Right lobe of liver (tissue), 6 donors: ENCODE results near the gene IL1RAP. TPM values are rescaled to one million over a fixed set of nuclear protein-coding genes. Genes with fewer than 3 reads are reported as not detected.
A peak's percentile ranks its signal among the peaks of the same experiment; 100 is the strongest.

Experiments
- ATAC-seq, 4 donors: fragments of 200-7000 bp; cut with Tn5 transposase; one replicate each; pipeline ENCODE4 v1.9.1; 2020; ENCODE audit warnings: mild to moderate bottlenecking in 4 of 4, moderate library complexity in 4 of 4
- DNase-seq, 3 donors: peaks; one replicate each; pipeline ENCODE4 v3.0.0-alpha.2; 2020
- H3K27ac ChIP-seq, 3 donors: fragments of 200-600 bp; one replicate each; pipeline ENCODE4 v1.8.0; 2022
- H3K27me3 ChIP-seq, 2 donors: fragments of 200-600 bp; one replicate each; pipeline ENCODE4 v1.8.0; 2022
- H3K36me3 ChIP-seq, 4 donors: fragments of 200-600 bp; sonication (generic) in 1 of 4; one replicate each; pipeline versions ENCODE4 v1.5.1 to v1.8.0; 2017 to 2022; ENCODE audit warnings: control low read depth in 1 of 4
- H3K4me1 ChIP-seq, 4 donors: fragments of 200-600 bp; sonication (generic) in 1 of 4; one replicate each; pipeline versions ENCODE4 v1.5.1 to v1.8.0; 2017 to 2022; ENCODE audit warnings: control low read depth in 1 of 4
- H3K4me3 ChIP-seq, 3 donors: fragments of 200-600 bp; one replicate each; pipeline ENCODE4 v1.8.0; 2022
- H3K9me3 ChIP-seq, 4 donors: fragments of 200-600 bp; sonication (generic) in 1 of 4; one replicate each; pipeline versions ENCODE4 v1.5.1 to v1.8.0; 2017 to 2022; ENCODE audit warnings: control low read depth in 1 of 4
- POLR2A ChIP-seq: fragments of 450-650 bp; IDR thresholded peaks from one replicate; pipeline ENCODE4 v1.6.1; 2017; ENCODE audit warnings: antibody characterized with exemption, mild to moderate bottlenecking
- WGBS: methylation state at CpG from one replicate; pipeline ENCODE4 v1.1.6; 2018; ENCODE audit warnings: low coverage, low lambda C conversion rate; ENCODE audit not compliant: insufficient coverage; ENCODE audit errors: missing lambda C conversion rate; 5-methylcytosine and 5-hydroxymethylcytosine counted together
- intact Hi-C, 2 donors: fragments of 100-400 bp; cut with DNase I; formaldehyde crosslinking; loops; one replicate each; pipeline versions ENCODE4 v1.11.2 to v1.14.1; 2022
- total RNA-seq, 6 experiments: library from RNA; depleted of rRNA in 2 of 6; stranded (reverse); fragments of >200 nt in 2 of 6; fragmentation: NEBNext Ultra II Directional in 3 of 6; extraction: Animal tissue kit (Norgen Biotek cat#: 25700) in 3 of 6; gene quantifications; one replicate each; pipeline versions ENCODE4 v1.1.0 to v1.2.4, GENCODE V29; 2016 to 2023
- TF ChIP-seq, protein P1 (sequence below), 4 donors: fragments of 200-600 bp in 3 of 4; fragments of 450-650 bp in 1 of 4; IDR thresholded peaks; one replicate each; pipeline versions ENCODE4 v1.5.1 to v1.8.0; 2016 to 2022; ENCODE audit warnings: antibody characterized with exemption in 4 of 4, mild to moderate bottlenecking in 2 of 4
- donor health status: DM: no; HTN: yes; CAD: no.
- donor health status: DM: no; HTN: no; CAD: no.
- donor health status: DM: no; HTN: no; CAD: no.
- donor health status: DM: no; HTN: yes; CAD: no.
- donor health status: DM: no; HTN: yes; CAD: no.

IL1RAP gene
- total RNA-seq, 6 experiments from 2014 or later: 44.6 to 142 (median 60.5) TPM

DNA sequence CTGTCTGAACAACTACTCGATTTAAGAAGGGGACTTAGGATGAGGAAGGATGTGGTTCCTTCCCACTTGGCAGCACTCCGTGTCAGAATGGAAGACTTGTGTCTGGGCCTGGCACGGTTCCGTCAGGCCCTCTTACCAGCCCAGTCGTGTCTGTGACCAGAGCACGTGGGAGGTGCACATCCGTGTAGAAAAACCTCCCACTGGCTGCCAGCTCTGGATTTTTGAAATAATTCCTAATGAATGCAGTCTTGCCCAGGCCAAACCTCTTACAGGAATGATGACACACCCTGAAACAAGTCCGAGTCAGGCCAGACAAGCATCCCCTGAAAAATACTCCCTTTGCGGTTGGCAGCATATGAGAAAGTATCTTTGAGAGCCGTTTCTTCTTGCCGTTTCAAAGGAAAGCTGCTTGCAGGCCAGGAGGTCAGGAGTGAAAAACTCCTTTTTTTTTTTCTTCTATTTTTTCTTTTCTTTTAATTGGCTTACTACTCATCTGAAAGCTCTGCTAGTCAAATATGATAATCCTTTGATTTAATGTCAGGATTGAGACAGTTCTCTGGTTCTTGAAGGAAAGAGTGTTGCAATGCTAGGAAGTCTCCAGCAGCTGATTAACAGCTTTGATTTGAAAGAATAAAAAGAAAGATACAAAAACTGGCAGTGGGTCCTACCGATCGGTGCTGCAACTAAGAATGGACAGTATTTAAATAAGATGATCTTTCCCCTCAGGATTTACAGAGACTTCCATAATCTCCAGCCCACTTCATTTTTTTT, 19.8 kb downstream of the IL1RAP start:
- intact Hi-C loops: no loop called here
- H3K27ac ChIP-seq: peak overlapping the region in 2 of 3 donors; percentile 15 to 52
- no peak overlapping the region for H3K4me3 ChIP-seq
- H3K9me3 ChIP-seq: no peaks in the 10 kb centered on the region
- WGBS: 54% methylated on average over 7 of the region's 13 CpGs
- peaks cover 0 to 32% (median 3%) of the 10 kb centered on the region in 4 donors for H3K4me1 ChIP-seq
- H3K36me3 ChIP-seq: peaks cover 0 to under 1% (median 0%) of the 10 kb centered on the region in 4 donors
- ATAC-seq: peak; percentile 50 to 58 (median 52)
- DNase-seq: peak in 2 of 3 donors; percentile 33 to 58
- H3K27me3 ChIP-seq: no peaks in the 10 kb centered on the region
- TF ChIP-seq, protein P1, sequence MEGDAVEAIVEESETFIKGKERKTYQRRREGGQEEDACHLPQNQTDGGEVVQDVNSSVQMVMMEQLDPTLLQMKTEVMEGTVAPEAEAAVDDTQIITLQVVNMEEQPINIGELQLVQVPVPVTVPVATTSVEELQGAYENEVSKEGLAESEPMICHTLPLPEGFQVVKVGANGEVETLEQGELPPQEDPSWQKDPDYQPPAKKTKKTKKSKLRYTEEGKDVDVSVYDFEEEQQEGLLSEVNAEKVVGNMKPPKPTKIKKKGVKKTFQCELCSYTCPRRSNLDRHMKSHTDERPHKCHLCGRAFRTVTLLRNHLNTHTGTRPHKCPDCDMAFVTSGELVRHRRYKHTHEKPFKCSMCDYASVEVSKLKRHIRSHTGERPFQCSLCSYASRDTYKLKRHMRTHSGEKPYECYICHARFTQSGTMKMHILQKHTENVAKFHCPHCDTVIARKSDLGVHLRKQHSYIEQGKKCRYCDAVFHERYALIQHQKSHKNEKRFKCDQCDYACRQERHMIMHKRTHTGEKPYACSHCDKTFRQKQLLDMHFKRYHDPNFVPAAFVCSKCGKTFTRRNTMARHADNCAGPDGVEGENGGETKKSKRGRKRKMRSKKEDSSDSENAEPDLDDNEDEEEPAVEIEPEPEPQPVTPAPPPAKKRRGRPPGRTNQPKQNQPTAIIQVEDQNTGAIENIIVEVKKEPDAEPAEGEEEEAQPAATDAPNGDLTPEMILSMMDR (IDR thresholded peaks at IDR 0.05): no peak
- TF ChIP-seq POLR2A: no peak

GRCh38 chr3:190534386-190534785, 20.5 kb downstream of the IL1RAP start:
- 90% methylated on average over 4 of the region's 4 CpGs for WGBS
- intact Hi-C loops: no loop called here

DNA sequence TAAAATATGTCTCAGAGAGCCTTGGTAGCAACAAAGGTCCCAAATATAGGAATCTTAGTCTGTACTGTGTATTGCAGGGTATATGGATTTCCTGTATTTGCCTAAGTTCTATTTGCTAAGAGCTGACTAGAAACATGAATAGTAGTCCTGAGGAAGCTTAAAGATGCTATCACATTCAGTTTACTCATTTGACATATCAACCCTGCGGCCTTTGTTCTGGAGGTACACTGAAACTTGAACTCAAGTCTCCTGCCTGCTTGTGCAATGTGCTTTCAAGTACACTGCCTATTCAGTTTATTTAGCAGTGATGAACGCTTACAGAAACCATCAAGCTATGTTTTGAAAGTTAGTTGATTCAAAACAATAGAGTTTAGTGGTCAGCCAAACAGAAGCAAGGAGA, 21.1 kb downstream of the IL1RAP start:
- ATAC-seq (peak; percentile 42 to 77 (median 65)), DNase-seq (no peak)
- no peak for TF ChIP-seq POLR2A
- TF ChIP-seq, protein P1 (IDR thresholded peaks at IDR 0.05): no peak
- intact Hi-C loops: no loop called here
- Histone ChIP-seq H3K4me3 (no peak overlapping the region), H3K4me1 (peaks cover 0 to 34% (median 3%) of the 10 kb centered on the region in 4 donors), H3K9me3 (no peaks in the 10 kb centered on the region), H3K27me3 (no peaks in the 10 kb centered on the region), H3K27ac (peak overlapping the region in 1 of 3 donors; percentile 15), H3K36me3 (no peaks in the 10 kb centered on the region)
- WGBS: 38% methylated on average over 2 of the region's 2 CpGs

More at GRCh38 chr3:190534386-190534785, 20.5 kb downstream of the IL1RAP start:
- TF ChIP-seq, protein P1 (IDR thresholded peaks at IDR 0.05): no peak
- TF ChIP-seq POLR2A: no peak
- Histone ChIP-seq H3K9me3 (no peaks in the 10 kb centered on the region), H3K4me1 (peaks cover 0 to 32% (median 3%) of the 10 kb centered on the region in 4 donors), H3K27ac (peak overlapping the region in 1 of 3 donors; percentile 15), H3K36me3 (no peaks in the 10 kb centered on the region), H3K27me3 (no peaks in the 10 kb centered on the region), H3K4me3 (no peak overlapping the region)
- DNase-seq (no peak), ATAC-seq (no peak)

DNA sequence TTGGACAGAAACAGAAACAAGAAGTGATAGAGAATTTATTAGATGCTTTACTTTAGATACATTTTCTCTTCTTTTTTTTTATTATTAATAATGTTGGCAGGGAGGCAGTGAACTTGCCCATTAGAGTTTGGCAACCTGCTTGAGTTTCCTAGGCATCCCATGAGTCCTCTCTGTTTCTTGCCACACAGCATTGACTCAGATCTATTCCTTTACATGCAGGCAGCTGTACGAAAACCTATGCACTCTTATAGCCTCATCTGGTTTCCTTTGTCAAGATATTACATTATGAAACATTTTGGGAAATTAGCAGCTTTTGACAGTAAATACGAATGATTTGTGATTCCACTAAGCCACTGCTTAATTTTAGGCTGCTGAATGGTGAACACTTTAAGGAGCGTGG, 23.3 kb downstream of the IL1RAP start:
- no peak overlapping the region for H3K4me3 ChIP-seq
- WGBS: 81% methylated on average over 3 of the region's 3 CpGs
- no peaks in the 10 kb centered on the region for H3K36me3 ChIP-seq
- ATAC-seq: no peak
- no peaks in the 10 kb centered on the region for H3K9me3 ChIP-seq
- H3K27ac ChIP-seq: no peak overlapping the region
- peaks cover 0 to 55% (median 10%) of the 10 kb centered on the region in 4 donors for H3K4me1 ChIP-seq
- no peak for DNase-seq
- no peaks in the 10 kb centered on the region for H3K27me3 ChIP-seq
- intact Hi-C loops: no loop called here
- TF ChIP-seq POLR2A: no peak
- TF ChIP-seq, protein P1 (IDR thresholded peaks at IDR 0.05): no peak
